ENCODE measurements around the gene NPR1.

GRCh38 chr1:153661111-153661708 lies 17.3 kb upstream of the NPR1 start:
- no peak for TF ChIP-seq CTCF (IDR thresholded peaks at IDR 0.05; ENCODE audit: insufficient read depth, low read length, poor library complexity, severe bottlenecking)
- TF ChIP-seq EZH2phosphoT487 (conservative IDR thresholded peaks at IDR 0.05; ENCODE audit: low read length): no peak
